GM12878 (cell line): ENCODE measurements around the gene KIAA0825. TPM values are rescaled to one million over a fixed set of nuclear protein-coding genes. Genes with fewer than 3 reads are reported as not detected.

Experiments
- ATAC-seq: fragments of 200-7000 bp; cut with Tn5 transposase; 3 replicates; pipeline ENCODE4 v1.9.1; 2020; ENCODE audit warnings: mild to moderate bottlenecking, moderate library complexity
- BruUV-seq: library from RNA; stranded (reverse); fragments of 400-500 nt; replicated peaks from 2 replicates; lab custom pipeline; 2021; lab: Mats Ljungman, UMichigan
- CTCF ChIA-PET: fragments of 300-600 bp; sonication (Branson Sonifier 250); formaldehyde crosslinking; extraction: SDS; loops from one replicate; lab custom pipeline; 2021; ENCODE audit warnings: inconsistent platforms; lab: Yijun Ruan, JAX
- POLR2A ChIA-PET: fragments of 350-600 bp; formaldehyde crosslinking; extraction: SDS; loops from one replicate; lab custom pipeline; 2021; ENCODE audit warnings: inconsistent platforms; lab: Charles Lee
- RAD21 ChIA-PET: fragments of 300-600 bp; sonication (Branson Sonifier 250); formaldehyde crosslinking; loops from one replicate; lab custom pipeline; 2023; ENCODE audit warnings: antibody characterized with exemption; ENCODE audit not compliant: unreplicated experiment; lab: Charles Lee
- SMC1A ChIA-PET: fragments of 300-600 bp; sonication (Branson Sonifier 250); formaldehyde crosslinking; loops from one replicate; lab custom pipeline; 2023; ENCODE audit not compliant: unreplicated experiment, uncharacterized antibody; lab: Charles Lee
- DNase-seq: peaks from one replicate; pipeline ENCODE4 v3.0.0-alpha.2; 2011; ENCODE audit warnings: low read depth, low spot score
- FAIRE-seq: peaks from 3 replicates; lab custom pipeline; 2011; peaks lifted over from hg19 to GRCh38; lab: Jason Lieb, UNC
- H2AFZ ChIP-seq: 2 replicates; pipeline ENCODE4 v1.6.0; 2011; ENCODE audit warnings: low read depth, low read length, control low read depth; ENCODE audit not compliant: control insufficient read depth
- H3K27ac ChIP-seq: 2 replicates; pipeline ENCODE4 v1.5.1; 2011; ENCODE audit warnings: control low read depth; ENCODE audit not compliant: control insufficient read depth, insufficient read depth
- H3K27me3 ChIP-seq, 2 experiments: replicated peaks in 1 of 2; 2 replicates each; pipeline versions ENCODE4 v1.6.0 to v1.6.1; 2011; ENCODE audit warnings: low read length in 1 of 2; ENCODE audit not compliant: control insufficient read depth in 2 of 2, insufficient read depth in 2 of 2
- H3K36me3 ChIP-seq, 2 experiments: 2 replicates each; pipeline ENCODE4 v1.5.1; 2011; ENCODE audit warnings: low read length in 1 of 2; ENCODE audit not compliant: control insufficient read depth in 2 of 2, insufficient read depth in 2 of 2
- H3K4me1 ChIP-seq: 2 replicates; pipeline ENCODE4 v1.6.1; 2011; ENCODE audit warnings: mild to moderate bottlenecking, low read length, moderate library complexity, mixed read lengths; ENCODE audit not compliant: control insufficient read depth, insufficient read depth
- H3K4me2 ChIP-seq: 2 replicates; pipeline ENCODE4 v1.6.0; 2011; ENCODE audit warnings: control low read depth; ENCODE audit not compliant: control insufficient read depth, insufficient read depth
- H3K4me3 ChIP-seq: fragments of 200-600 bp; sonication (generic); 2 replicates; pipeline ENCODE4 v1.5.1; 2016
- H3K79me2 ChIP-seq: 2 replicates; pipeline ENCODE4 v1.6.0; 2011; ENCODE audit warnings: low read length; ENCODE audit not compliant: control insufficient read depth, insufficient read depth
- H3K9ac ChIP-seq: 2 replicates; pipeline ENCODE4 v1.8.0; 2011; ENCODE audit warnings: low read length, control low read depth, mixed read lengths; ENCODE audit not compliant: control insufficient read depth, insufficient read depth
- H3K9me3 ChIP-seq: replicated peaks from 3 replicates; pipeline ENCODE4 v1.5.1; 2011; ENCODE audit warnings: mild to moderate bottlenecking, low read length; ENCODE audit not compliant: control insufficient read depth, insufficient read depth
- H4K20me1 ChIP-seq: 2 replicates; pipeline ENCODE4 v1.6.0; 2011; ENCODE audit not compliant: control insufficient read depth, insufficient read depth
- CBX5 ChIP-seq: sonication (generic); IDR thresholded peaks from 2 replicates; pipeline ENCODE4 v1.6.1; 2016; ENCODE audit warnings: low read depth, moderate library complexity, mild to moderate bottlenecking, inconsistent platforms
- CHD4 ChIP-seq: fragments of 200-600 bp; sonication (generic); IDR thresholded peaks from 2 replicates; pipeline ENCODE4 v1.6.1; 2016; ENCODE audit warnings: mild to moderate bottlenecking
- KAT2A ChIP-seq: conservative IDR thresholded peaks from 2 replicates; pipeline ENCODE4 v1.6.1; 2011; ENCODE audit warnings: low read depth, low read length; ENCODE audit not compliant: control insufficient read depth
- MTA3 ChIP-seq: IDR thresholded peaks from 2 replicates; pipeline ENCODE4 v1.6.1; 2012; ENCODE audit warnings: low read length, inconsistent platforms, borderline replicate concordance
- NFYA ChIP-seq: IDR thresholded peaks from 2 replicates; pipeline ENCODE4 v1.6.1; 2011; ENCODE audit warnings: low read depth, mild to moderate bottlenecking, low read length, improper control_type of control experiment, borderline replicate concordance
- PAX8 ChIP-seq: fragments of 450-650 bp; IDR thresholded peaks from 2 replicates; pipeline ENCODE4 v1.6.1; 2017; ENCODE audit warnings: mild to moderate bottlenecking, moderate library complexity
- POLR2AphosphoS5 ChIP-seq: IDR thresholded peaks from 2 replicates; pipeline ENCODE4 v1.6.1; 2011; ENCODE audit warnings: mild to moderate bottlenecking, low read length, inconsistent platforms
- RAD21 ChIP-seq: IDR thresholded peaks from 2 replicates; pipeline ENCODE4 v1.6.1; 2011; ENCODE audit warnings: mild to moderate bottlenecking, low read depth, low read length, moderate library complexity; ENCODE audit not compliant: insufficient read depth
- RFX5 ChIP-seq: IDR thresholded peaks from 2 replicates; pipeline ENCODE4 v1.6.1; 2011; ENCODE audit warnings: low read depth, low read length, improper control_type of control experiment
- SIX5 ChIP-seq: IDR thresholded peaks from 2 replicates; pipeline ENCODE4 v1.6.1; 2011; ENCODE audit warnings: mild to moderate bottlenecking, low read depth, low read length, moderate library complexity; ENCODE audit not compliant: severe bottlenecking
- SP1 ChIP-seq: IDR thresholded peaks from one replicate; pipeline ENCODE4 v1.6.1; 2011; ENCODE audit warnings: low read depth, low read length
- SREBF1 ChIP-seq: IDR thresholded peaks from 2 replicates; pipeline ENCODE4 v1.6.1; 2012; ENCODE audit warnings: mild to moderate bottlenecking, low read length
- SREBF2 ChIP-seq: IDR thresholded peaks from 2 replicates; pipeline ENCODE4 v1.6.1; 2012; ENCODE audit warnings: mild to moderate bottlenecking, low read length
- STAT1 ChIP-seq: fragments of 450-650 bp; conservative IDR thresholded peaks from 2 replicates; pipeline ENCODE4 v1.6.1; 2014; ENCODE audit warnings: antibody characterized with exemption, mild to moderate bottlenecking
- TAF1 ChIP-seq: IDR thresholded peaks from 2 replicates; pipeline ENCODE4 v1.6.1; 2011; ENCODE audit warnings: mild to moderate bottlenecking, low read depth, low read length, borderline replicate concordance
- TARDBP ChIP-seq: IDR thresholded peaks from 2 replicates; pipeline ENCODE4 v1.6.1; 2016; ENCODE audit warnings: borderline replicate concordance
- TCF12 ChIP-seq: IDR thresholded peaks from 2 replicates; pipeline ENCODE4 v1.6.1; 2011; ENCODE audit warnings: low read depth, mild to moderate bottlenecking, low read length
- ZNF384 ChIP-seq: IDR thresholded peaks from 2 replicates; pipeline ENCODE4 v1.6.1; 2012; ENCODE audit warnings: low read depth, mild to moderate bottlenecking, low read length, improper control_type of control experiment, borderline replicate concordance
- WGBS: methylation state at CpG from one replicate; pipeline ENCODE4 v1.1.6; 2016; ENCODE audit warnings: low lambda C conversion rate; ENCODE audit not compliant: insufficient replicate concordance, insufficient coverage; ENCODE audit errors: missing lambda C conversion rate; 5-methylcytosine and 5-hydroxymethylcytosine counted together
- in situ Hi-C: fragments of 300-500 bp; cut with MboI; formaldehyde crosslinking; loops from 9 replicates; pipeline ENCODE4 v1.14.3; 2018; ENCODE audit warnings: mixed read lengths
- intact Hi-C: fragments of 100-400 bp; cut with micrococcal nuclease; formaldehyde crosslinking; loops from one replicate; pipeline ENCODE4 v1.14.2; 2022; ENCODE audit not compliant: unreplicated experiment
- polyA plus RNA-seq, 11 experiments: library from polyadenylated mRNA; depleted of rRNA in 4 of 11; unstranded in 6 of 11; stranded (reverse) in 5 of 11; fragments of >200 nt; fragmentation: Nextera tagmentation in 4 of 11; fragmentation: Illumina TruSeq in 1 of 11; extraction: Ambion mirVana in 4 of 11; extraction: Trizol in 1 of 11; gene quantifications; 1 replicate in 1 of 11; 2 replicates in 10 of 11; pipeline versions ENCODE4 v1.2.1 to v1.2.3, GENCODE V29; 2011 to 2016; ENCODE audit warnings: inconsistent platforms in 2 of 11, missing spikeins in 2 of 11, low read depth in 1 of 11
- total RNA-seq, 4 experiments: library from RNA; depleted of rRNA in 3 of 4; stranded (reverse); fragments of >200 nt in 3 of 4; fragmentation: Illumina TruSeq in 1 of 4; extraction: Trizol in 1 of 4; gene quantifications; 2 replicates each; pipeline versions ENCODE4 v1.2.1 to v1.2.3, GENCODE V29; 2013 to 2021
- TF ChIP-seq, protein P1 (sequence below): fragments of 450-650 bp; IDR thresholded peaks from 2 replicates; pipeline ENCODE4 v1.6.1; 2017; ENCODE audit warnings: mild to moderate bottlenecking, moderate library complexity

KIAA0825 gene
- total and polyA plus RNA-seq, 10 of the 15 experiments (the other 5 are each of a cell fraction or from before 2014, with no cell fraction given) = 0.55 to 1.9 (median 1.5) TPM

DNA sequence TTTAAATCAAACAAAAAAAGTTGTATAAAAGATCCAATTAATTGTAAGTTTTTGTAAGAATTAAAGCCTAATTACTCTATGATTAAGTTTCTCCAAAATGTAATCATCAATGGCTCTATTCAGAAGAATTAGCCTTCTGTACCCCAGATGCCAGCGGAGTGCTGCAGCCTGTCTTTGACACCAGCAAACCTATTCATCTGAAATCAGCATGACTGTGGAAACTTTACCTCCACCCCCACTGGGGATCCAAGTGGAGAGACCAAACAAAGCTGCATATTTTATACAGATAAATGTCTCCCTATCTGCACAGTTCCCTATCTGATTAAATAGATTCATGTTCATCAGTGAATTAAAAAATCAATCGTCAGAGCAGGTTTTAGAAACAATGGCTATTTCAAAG lies 426.8 kb downstream of the KIAA0825 start:
- Histone ChIP-seq H3K4me1 (no peaks in the 10 kb centered on the region), H3K27ac (no peak overlapping the region), H3K9ac (no peak overlapping the region), H3K4me2 (no peak overlapping the region), H3K79me2 (no peaks in the 10 kb centered on the region), H2AFZ (no peak overlapping the region), H3K27me3 (no peaks in the 10 kb centered on the region; a peak in 1 of 4 replicates), H3K36me3 (no peaks in the 10 kb centered on the region), H3K4me3 (no peak overlapping the region), H3K9me3 (no peaks in the 10 kb centered on the region), H4K20me1 (no peaks in the 10 kb centered on the region)
- RAD21 ChIA-PET = no interaction called here
- TF ChIP-seq POLR2AphosphoS5 (no peak), STAT1 (no peak), MTA3 (no peak), NFYA (no peak), ZNF384 (no peak), TAF1 (no peak), SIX5 (no peak), KAT2A (no peak), RFX5 (no peak), TCF12 (no peak), SREBF1 (no peak), TARDBP (no peak), CBX5 (no peak), SP1 (no peak), CHD4 (no peak), PAX8 (no peak), RAD21 (no peak), SREBF2 (no peak)
- TF ChIP-seq, protein P1, sequence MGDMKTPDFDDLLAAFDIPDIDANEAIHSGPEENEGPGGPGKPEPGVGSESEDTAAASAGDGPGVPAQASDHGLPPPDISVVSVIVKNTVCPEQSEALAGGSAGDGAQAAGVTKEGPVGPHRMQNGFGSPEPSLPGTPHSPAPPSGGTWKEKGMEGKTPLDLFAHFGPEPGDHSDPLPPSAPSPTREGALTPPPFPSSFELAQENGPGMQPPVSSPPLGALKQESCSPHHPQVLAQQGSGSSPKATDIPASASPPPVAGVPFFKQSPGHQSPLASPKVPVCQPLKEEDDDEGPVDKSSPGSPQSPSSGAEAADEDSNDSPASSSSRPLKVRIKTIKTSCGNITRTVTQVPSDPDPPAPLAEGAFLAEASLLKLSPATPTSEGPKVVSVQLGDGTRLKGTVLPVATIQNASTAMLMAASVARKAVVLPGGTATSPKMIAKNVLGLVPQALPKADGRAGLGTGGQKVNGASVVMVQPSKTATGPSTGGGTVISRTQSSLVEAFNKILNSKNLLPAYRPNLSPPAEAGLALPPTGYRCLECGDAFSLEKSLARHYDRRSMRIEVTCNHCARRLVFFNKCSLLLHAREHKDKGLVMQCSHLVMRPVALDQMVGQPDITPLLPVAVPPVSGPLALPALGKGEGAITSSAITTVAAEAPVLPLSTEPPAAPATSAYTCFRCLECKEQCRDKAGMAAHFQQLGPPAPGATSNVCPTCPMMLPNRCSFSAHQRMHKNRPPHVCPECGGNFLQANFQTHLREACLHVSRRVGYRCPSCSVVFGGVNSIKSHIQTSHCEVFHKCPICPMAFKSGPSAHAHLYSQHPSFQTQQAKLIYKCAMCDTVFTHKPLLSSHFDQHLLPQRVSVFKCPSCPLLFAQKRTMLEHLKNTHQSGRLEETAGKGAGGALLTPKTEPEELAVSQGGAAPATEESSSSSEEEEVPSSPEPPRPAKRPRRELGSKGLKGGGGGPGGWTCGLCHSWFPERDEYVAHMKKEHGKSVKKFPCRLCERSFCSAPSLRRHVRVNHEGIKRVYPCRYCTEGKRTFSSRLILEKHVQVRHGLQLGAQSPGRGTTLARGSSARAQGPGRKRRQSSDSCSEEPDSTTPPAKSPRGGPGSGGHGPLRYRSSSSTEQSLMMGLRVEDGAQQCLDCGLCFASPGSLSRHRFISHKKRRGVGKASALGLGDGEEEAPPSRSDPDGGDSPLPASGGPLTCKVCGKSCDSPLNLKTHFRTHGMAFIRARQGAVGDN = no peak
- no peak for FAIRE-seq
- CTCF ChIA-PET = no interaction called here
- in situ Hi-C loops (no loop called here), intact Hi-C loops (no loop called here)
- no TSS peak for BruUV-seq
- 83% methylated on average over 2 of the region's 2 CpGs for WGBS
- POLR2A ChIA-PET = no interaction called here
- ATAC-seq = no peak
- SMC1A ChIA-PET = interaction anchor here (0.8 to 1.0 kb wide), 2 partner anchors 10 to 12 kb away, joined by 3 read pairs; no protein-coding TSS in a partner anchor
- no peak for DNase-seq
